HG02610 (cell line): ENCODE measurements around the gene MVP.
"Not testable (repeated sequence)": the region's sequence is repeated elsewhere in the genome, so short reads cannot be mapped to it uniquely, and the experiment has no call there.

ENCODE experiments used
- ATAC-seq: cut with Tn5 transposase; IDR thresholded peaks from one replicate; pipeline ENCODE4 v1.9.1; 2021; ENCODE audit warnings: mild to moderate bottlenecking, moderate library complexity; ENCODE audit not compliant: unreplicated experiment

Gene MVP

DNA sequence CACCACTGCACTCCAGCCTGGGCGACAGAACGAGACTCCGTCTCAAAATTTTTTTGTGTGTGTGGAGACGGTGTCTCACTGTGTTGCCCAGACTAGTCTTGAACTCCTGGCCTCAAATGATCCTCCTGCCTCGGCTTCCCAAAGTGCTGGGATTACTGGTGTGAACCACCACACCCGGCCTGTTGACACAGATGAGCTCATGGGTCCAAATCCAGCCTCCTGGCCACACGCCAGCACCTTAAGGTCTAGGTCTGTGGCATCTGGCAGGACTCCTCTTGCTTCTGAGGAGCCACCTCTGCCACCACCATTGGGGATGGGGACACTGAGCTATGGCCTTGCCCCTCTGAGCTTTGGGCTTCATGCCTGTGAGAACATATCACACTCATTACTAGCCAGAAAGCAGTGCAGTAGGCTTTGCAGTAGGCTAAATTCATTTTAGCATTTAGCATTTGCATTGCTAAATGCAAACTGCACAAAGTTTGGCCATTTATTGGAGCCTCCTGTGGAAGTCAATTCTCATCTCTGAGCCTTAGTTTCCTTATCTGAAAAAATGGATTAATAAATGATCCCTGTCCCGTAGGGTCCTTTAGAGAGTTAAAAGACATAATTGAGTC, 48.2 kb downstream of the MVP start:
- no peak for ATAC-seq

GRCh38 chr16:29869067-29869466, 48.8 kb downstream of the MVP start:
- not testable (repeated sequence) for ATAC-seq

DNA sequence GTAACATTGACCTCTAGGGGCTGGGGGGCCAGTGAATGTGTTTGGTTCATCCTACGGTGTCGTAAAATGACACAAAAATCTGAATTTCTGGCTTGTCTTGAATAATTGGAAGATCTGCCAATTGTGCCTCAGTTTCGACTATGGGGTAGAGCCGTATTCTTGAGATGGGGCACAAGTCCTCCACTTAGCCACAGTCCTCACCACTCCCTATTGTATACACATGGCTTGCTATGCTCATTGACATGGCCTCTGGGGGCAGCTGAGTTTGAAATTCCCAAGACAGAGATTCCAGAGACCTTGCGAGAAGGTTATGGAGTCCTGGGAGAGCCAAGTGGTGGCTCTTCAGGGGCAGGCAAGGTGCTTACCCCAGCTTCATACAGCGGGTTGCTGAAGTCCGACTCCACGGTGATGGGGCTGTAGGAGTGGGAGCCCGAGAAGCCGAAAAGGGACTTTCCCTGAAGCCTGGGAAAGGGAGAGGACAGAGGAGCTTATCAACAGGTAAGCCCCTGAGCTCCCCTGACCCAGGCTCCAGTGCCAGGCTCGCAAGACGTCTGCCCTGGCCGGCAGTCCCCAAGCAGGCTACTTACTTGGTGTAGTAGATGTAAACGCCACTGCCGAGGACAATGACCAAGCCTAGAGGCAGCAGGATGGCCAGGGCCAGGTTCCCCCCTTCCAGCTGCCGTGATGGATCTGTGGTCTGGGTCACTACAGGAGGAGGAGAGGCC, 51.7 kb downstream of the MVP start:
- ATAC-seq = no peak

GRCh38 chr16:29873319-29873718, 53.1 kb downstream of the MVP start:
- ATAC-seq = no peak

- ATAC-seq = no peak
Observed at GRCh38 chr16:29875206-29875605, 54.9 kb downstream of the MVP start.

DNA sequence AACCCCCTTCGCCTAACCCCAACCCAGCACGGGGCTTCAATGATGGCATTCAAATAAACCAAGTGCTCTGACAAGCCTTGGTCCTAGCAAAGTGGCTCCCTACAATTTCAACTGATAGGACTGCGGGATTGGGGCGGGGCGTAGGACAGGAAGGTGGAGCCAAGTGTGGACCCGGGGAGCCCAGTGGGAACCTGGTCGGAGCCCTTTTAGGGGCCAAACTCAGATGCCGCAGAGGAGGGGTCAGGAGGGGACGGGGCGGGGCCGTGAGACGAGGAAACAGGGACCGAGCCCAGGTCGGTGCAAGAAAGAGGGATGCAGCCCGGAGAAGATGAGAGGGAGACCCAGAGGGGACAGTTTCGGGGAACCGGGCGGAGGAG, 55.9 kb downstream of the MVP start:
- ATAC-seq = no peak

GRCh38 chr16:29876594-29877249, 56.5 kb downstream of the MVP start:
- ATAC-seq = no peak

DNA sequence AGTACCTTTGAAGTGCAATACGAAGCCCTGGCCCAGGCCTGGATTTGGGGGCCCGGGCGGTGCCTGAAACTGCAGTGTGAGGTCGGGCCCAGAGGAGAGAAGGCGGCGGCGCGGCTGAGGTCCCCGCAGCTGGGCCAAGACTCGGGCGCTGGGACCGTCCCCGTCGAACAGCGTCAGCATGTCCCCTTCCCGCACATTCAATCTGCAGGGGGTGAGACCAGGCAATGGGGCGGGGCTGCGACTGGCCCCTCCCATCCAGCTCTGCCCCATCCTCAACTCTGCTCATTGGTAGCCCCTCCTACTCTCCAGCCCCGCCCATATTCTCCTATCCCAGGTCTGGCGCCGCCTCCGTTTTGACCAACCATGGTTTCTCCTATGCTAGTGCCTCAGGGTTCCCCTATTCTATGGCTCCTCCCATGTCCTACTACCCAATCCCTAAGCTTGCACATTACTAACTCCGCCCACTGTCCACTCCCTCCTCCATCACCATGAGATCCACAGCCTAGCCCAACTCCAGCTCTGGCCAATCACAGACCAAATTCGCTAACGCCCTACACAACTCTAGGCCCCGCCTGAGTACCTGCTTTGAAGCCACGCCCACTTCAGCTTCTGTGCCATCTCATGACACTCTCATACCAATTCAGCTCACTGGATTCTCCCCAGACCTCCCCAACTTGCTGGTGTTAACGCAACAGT, 57.2 kb downstream of the MVP start:
- ATAC-seq = no peak

- ATAC-seq = no peak
Observed at GRCh38 chr16:29878172-29878571, 57.9 kb downstream of the MVP start.

- ATAC-seq = no peak
Observed at GRCh38 chr16:29881050-29881449, 60.8 kb downstream of the MVP start.

GRCh38 chr16:29883987-29884386, 63.7 kb downstream of the MVP start:
- no peak for ATAC-seq

GRCh38 chr16:29889372-29889771, 69.1 kb downstream of the MVP start:
- ATAC-seq = not testable (repeated sequence)

- ATAC-seq = no peak
Observed at GRCh38 chr16:29891525-29892457, 71.5 kb downstream of the MVP start.

DNA sequence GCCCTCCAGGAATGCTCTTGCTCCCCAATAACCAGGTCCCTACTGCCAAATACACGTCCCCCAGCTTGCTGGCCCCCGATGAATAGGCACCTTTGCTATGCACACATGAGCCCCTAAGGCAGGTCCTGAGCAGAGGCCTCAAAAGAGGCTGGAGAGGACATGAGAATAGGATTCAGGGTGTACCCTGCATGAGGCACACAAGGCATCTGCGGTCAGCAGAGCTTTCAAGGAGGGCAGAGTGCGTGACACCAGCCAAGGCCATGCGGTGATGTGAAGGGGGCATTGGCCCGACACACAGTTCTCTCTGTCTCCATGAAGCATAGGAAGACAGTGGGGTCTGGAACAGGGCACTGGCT, 72.2 kb downstream of the MVP start:
- ATAC-seq = no peak

- ATAC-seq = no peak
Observed at GRCh38 chr16:29893553-29893952, 73.3 kb downstream of the MVP start.

- no peak for ATAC-seq
Observed at GRCh38 chr16:29894352-29894751, 74.1 kb downstream of the MVP start.

- no peak for ATAC-seq
Observed at GRCh38 chr16:29896841-29897240, 76.6 kb downstream of the MVP start.

DNA sequence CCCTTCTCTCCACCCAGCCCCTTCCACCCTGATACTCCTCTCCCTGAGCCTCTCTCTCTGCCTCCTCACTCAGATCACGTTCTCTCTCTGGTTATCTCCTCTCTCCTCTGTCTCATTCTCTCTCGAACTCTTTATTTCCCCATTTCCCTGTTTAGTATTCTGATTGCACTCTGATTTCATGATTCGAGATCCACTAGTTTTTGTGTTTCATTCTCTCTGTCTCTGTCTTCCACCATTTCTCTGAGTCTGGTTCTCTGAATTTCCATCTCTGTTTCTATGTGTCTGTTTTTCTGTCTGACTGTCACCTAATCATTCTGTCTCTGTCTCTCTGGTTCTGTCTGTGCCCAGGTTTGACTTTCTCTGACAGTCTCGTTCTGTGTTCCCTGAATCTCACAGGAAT, 77.1 kb downstream of the MVP start:
- no peak for ATAC-seq
